Activated effector memory CD4-positive, alpha-beta T cell treated with Interleukin-2 at 50 U/mL for 16 hours (primary cell): Measurements from ENCODE around the gene LSM12.
"Not testable (repeated sequence)": the region's sequence is repeated elsewhere in the genome, so short reads cannot be mapped to it uniquely, and the experiment has no call there.

Source experiments
- DNase-seq: peaks from one replicate; pipeline ENCODE4 v3.0.0-alpha.2; 2020

The LSM12 gene

DNA sequence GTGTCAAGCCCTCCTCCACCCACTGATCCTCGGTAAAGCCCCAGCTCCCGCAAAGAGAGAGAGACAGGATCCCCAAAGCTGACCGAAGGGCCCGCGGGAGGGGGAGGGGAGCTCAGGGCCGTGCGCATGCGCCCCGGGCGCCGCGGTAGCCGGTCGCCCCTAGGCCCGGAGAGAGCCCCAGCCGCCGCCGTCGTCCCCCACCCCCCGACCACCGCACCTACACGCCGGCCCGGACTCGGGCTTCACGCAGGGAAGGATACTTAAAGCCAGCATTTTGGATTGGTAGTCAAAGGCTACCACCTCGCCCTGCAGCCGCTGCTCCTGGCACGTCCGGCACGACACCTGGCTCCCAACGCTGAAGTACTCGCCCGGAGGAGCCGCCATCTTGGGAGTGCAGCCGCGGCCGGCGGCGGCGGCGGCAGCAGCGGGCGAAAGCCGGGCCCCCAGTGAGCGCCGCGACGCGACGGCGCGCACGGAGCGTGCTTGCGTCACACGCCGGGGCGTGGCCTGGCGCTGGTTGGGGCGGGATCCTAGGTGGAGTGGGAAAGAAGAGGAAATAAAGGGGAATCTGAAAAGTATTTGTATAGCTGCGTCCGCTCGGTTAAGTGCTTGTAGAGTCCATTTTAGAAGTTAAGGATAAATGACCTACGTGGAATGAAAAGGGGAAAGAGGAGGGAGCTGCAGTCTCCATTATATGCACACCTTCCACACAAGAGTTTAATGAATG, at the start of gene LSM12:
TSS of gene LSM12 (minus strand) at position 468 of the 727 bp plus-strand sequence. CDS start at position 384, 84 bp downstream.
- peak; percentile 86 for DNase-seq

DNA sequence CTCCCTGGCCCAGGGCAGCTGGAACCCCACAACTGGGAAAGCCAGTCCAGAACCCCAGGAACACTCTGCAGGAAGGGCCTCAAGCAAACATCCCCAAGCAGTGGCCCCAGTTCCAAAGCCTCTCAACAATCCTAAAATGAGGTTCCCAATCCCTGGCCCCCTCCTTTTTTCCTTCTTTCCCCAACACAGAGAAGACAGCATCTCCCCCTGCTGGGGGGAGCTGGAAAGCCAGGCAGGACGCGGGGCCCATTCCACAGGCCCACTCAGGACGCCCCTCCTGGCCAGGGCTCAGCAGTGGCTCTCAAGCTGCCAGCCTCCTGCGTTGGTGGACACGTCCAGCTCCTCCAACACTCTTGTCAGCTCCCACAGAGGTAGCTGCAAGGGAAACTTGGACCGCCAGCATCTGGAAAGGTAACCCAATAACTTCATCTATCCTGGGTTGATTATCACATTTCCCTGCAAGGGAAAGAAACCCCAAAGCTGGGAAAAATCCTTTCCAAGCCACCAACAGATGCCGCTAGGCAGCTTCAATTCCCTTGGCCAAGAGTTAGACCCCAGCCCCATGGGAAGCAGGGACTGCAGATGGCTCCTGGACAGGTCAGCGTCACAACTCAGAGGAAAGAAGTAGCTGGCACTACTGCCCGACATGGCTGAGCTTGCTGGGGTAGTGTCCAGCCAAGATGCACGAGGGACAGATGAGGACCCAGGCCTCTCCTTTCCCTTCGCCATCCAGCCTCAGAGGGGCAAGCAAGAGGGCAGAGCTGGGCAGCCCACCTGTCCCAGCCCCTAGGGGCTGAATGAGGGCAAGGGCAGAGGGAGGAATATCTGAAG, 49.3 kb upstream of the LSM12 start:
- DNase-seq, result no peak

DNA sequence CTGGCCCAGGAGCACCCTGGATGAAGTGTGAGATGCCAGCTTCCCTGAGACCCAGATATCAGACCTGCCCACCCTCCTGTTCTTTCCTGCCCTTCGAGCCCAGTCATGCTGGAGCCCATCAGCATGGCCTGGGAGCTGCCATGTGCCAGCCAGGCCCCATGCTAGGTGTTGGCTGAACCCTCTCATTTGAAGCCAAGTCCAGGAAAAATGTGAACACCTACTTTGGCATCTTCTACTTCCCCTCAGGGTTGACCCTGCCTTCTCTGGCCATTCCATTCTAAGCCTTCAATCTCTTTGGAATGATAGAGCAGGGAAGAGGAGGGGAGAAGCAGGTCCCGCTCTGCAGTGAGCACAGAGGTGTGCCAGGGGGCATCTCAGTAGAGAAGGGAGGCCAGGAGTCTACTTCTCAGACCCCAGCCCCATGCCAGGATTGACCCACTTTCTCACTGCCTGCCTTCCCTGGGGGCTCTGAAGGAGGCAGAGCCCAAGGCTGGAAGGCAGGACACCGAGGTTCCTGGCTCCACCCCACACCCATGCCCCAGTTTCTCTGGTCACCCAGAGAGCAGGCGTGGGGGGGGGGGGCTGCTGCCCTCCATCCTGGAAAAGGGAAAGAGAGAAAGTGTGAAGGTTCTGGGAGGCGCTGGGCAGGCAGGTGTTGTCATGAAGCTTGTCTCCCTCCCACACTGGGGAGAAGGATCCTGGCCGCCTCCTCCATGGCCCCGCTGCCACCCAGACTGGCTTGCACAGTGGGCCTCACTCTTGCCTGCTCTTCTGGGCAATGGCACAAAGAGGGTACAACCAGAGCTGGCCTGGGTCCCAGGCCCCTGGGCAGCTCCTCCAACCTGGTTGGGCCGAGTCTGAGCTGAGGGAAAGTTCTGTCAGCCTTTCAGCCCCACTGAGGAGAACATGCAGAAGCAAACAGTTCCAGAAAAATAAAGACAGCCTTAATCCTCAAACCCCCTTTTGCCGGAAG, 47.7 kb upstream of the LSM12 start:
- DNase-seq, result no peak

DNA sequence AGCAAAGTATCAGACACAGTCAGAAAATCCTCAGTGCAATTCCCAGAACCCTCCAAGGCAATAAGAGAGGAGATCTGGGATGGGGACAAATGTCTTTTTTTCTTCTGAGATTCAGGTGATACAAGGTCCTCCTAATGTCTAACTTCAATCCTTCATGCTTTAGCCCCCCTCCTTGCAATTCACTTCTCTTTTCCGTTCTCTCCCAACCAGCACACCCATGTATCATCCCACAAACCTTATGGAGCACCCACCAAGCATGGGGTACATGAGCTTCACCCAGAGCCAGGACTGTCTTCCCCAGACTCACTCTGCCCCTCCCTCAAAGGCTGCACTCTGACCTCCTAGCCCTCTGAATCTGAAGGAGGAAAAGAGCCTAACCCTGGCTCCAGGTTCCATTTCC, 46.9 kb upstream of the LSM12 start:
- no peak for DNase-seq

DNA sequence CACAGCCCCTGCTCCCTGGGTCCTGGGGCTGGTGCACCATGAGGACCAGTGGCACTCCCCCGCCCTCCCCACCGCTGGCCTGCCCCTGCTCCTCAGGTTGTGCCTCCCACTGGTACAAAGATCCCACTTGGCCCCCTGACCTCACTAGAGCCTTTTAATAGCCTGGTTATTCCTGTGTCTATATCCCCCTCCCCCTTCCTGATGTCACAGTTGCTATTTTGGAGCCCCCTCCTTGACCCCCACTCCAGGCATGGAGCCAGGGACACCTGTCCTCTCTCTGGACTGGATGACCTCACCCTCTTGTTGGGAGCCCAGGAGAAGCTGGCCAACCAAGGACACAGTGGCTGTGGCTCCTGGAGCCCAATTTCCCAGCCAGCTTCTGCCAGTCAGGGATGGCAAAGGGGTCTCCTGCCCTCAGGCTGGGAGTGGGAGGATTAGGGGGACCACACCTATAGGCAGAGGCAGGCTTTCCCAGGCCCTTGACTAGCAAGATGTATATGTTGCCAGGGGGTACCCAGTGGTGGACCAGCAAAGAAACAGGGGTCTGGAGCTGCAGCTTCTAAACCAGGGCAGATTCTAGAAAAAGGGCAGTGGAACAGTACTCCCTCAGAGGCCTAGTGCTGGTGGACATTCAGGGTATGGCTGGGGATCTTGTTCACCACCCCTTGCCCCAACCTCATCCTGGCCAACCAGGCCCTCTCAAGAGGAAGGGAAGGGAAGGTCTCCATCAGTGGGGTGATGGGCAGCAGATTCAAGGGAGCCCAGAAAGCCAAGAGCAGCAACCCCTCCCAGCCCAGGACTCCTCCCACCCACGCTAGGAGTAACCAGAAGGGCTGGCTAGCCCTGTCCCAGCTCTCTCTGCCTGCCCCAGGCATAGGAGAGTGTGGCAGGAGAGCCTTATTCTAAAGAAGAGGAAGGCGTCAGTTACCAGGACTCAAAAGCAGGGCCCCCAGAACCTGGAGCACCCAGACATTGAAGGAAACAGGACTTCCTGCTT, 46.1 kb upstream of the LSM12 start:
- no peak for DNase-seq

- DNase-seq, result no peak
These were observed 45.3 kb upstream of the LSM12 start for GRCh38 chr17:44111777-44112176.

DNA sequence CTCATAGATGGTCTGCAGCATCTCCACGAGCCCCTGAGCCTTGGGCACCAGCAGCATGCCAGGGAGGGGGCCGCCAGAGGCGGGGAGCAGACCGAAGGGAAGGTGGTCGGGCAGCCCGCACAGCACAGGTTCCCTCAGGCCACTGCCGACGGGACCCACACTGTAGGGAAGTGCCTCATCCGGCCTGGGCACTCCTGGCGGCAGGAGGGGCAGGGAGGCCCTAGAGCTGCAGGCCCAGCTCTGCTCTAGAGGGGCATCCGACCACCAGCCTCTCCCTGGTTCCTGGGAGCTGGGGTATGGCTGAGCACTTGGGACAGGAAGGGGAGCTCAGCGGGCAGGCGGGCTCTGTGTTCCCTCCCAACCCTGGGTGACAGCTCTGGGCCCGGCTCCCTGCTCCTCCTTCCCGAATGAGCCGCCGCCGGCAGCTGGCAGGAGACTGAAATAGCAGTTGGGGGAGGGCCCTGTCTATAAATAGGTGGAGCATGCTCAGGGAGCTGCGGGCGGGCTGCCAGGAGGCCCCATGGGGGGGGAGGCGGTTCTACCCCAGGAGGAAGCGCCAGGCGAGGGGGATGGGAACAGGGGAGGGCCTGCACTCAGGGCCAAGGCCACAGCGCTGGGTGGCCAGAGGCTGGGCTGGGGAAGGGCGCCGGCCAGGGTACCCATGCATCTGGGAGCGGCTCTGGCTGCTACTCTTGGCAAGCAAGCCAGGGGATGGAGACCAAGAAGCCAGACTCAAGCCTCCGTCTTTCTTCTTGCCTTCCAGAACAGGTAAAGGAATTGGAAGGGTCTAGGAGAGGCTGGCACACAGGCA, 44.6 kb upstream of the LSM12 start:
- DNase-seq, result peak; percentile 23

DNA sequence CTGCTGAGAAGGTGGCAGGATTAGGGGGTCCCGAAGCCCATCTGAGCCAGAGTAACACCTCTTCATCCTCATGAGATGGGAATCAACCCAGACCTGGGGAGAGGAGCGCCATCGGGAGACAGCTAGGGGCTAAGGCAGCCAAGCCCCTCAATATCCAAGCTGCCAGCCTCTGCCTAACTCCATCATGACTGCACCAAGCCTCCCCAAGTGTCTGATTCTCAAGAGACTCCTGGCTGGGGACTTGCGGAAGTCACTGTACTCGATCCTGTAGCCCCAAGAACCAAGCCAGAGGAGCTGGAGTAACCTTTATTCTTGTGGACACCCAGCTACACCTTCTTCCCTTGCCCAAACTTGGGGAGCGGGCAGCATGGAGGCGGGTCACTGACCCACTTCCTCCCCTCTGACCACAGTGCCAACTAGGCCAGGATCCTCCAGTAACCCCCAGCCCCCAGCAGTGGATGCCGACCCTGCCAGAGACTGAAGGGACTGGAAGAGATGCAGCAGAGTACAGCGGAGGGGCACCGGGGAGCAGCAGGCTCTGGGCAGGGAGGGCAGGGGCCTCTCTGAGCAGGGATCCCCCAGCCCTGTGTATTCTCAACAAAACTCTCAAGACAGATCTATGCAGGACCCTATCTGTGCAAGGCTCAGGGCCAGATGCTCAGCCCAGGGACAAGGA, 43.7 kb upstream of the LSM12 start:
- DNase-seq, result no peak

GRCh38 chr17:44109312-44109630, 42.8 kb upstream of the LSM12 start:
- no peak for DNase-seq

DNA sequence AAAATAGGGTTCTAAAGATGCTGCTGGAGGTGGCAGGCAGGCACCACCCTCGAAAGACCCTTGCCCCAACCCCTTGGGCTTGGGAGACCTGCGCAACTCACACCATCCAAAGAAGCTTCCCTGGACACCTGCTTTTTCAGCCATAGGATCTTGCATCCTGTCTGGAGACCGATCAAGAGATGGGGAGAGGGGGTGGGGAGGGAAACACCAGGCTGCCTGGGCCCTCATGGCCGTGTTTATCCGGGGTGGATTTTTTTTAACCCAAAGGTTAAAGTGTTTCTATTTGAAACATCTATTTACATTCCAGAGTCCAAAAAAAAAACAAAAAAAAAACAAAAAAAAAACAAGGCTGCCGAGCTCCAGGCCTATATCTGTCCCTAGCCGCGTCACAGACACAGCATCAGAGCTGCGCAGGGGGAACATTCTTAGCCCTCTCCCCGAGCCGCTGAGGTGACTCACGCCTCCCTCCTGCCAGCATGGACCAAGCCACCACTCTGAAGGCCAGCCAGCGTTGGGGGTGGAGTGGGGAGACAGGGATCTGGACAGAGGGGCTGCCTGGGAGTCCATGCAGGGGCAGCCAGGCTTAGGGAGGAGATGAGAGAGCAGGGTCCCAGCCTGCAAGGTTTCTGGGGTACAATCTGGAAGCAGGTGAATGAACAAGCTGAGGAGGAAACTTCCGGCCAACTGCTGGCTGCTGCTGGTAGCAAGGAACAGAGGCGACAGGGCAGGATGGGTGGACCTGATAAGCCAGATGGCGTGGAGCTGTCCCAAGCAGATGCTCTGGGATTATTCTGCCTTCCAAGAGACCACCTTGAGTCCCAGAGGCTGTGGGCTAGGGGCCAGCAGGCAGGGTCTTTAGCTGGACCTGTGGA, 42.2 kb upstream of the LSM12 start:
- no peak for DNase-seq

- no peak for DNase-seq
These were observed 40.3 kb upstream of the LSM12 start for GRCh38 chr17:44106801-44107200.

- DNase-seq, result no peak
These were observed 39.5 kb upstream of the LSM12 start for GRCh38 chr17:44105941-44106340.

- no peak for DNase-seq
These were observed 39.0 kb upstream of the LSM12 start for GRCh38 chr17:44105483-44105882.

DNA sequence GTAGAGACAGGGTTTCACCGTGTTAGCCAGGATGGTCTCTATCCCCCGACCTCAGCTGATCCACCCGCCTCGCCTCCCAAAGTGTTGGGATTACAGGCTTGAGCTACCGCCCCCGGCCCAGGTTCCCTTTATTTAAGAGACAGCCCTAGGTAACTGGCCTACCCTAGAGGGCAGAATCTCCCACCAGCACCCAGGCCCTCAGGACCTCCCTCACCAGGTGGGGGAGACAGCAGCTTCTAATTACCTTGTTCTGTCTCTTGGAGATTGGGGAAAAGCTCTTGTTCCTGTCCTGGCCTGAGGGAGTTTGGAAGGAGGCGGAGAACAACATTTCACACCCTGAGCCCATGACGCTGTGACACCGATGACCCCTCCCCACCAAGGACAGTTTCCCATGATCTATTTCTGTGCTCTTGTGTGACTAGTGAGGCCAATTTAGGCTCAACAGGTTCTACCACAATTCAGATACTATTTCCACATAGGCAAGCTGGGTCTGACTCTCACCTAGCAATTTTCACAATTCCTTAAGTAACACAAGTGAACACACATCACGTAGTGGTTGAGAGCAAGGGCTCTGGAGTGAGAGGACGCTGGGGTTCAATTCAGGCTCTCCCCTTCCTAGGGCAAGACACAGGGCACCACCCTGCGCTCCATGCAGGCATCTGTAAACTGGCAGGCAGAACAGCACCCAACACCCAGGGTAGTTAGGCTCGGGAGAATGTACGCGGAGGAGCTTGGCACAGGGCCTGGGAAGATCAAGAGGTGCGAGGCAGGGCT, 36.6 kb upstream of the LSM12 start:
- no peak for DNase-seq

DNA sequence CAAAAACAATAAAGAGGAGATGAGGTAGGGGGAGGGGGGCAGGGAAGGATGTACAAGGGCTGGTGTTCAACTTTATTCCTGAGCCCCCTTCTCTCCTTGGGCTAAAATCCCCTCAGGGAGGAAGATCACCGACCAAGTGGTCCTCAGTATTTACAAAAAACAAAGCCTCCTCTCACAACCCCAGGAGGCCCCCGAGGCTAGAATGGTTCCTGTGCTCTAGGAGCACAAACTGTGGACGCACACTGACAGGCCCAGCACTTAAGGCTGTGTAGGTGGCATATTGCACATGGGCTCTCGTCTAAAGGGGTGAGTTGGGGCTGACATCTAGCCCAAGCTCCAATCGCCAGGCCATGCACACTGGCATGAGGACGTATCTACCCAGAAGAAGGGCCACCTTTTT, 35.4 kb upstream of the LSM12 start:
- not testable (repeated sequence) for DNase-seq

GRCh38 chr17:44097110-44097958, 30.9 kb upstream of the LSM12 start:
- DNase-seq, result no peak

DNA sequence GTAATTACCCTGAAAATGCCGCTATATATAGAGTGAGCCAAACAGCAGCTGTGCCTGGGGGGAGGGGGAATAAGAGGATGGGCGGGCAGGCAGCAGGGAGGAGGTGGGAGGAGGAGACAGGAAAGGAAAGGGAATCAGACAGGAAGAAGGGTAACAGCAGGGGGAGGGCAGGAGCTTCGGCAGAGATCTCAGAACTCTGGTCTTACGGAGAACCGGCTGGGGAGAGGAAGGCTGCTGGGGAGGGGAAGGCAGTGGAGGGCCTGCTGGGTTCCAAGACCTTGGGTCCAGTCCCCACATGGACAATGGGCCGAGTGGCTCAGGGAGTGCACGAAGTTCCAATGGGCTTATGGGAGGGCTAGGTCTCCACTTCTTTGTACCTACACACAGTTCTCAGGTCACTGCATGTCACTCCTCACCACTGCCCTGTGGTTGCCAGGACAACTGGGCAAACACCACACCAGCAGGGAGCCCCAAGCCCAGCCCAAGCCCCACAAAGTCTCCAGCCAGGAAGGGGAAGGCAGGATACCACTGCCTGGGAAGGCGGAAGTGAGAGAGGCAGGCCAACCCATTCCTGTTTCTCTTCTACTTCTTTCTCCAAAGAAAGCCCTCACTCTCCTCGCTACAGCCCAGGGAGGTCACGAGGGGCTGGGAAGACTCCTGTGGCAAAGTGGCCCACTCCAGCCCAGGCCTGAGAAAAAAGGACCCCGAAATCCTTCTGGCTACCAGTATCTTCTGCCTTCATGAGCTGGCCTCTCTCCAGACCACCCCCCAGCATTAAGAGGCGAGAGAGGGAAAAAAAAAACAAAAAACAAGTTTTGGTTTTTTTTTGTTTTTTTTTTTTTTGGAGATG, 29.4 kb upstream of the LSM12 start:
- DNase-seq, result no peak
